ENCODE results near the gene HDAC2.
"Not testable (repeated sequence)": the region's sequence is repeated elsewhere in the genome, so short reads cannot be mapped to it uniquely, and the experiment has no call there.

Gene HDAC2
- 31.7 to 39.3 (median 37.6) reads per million in 3 donors for total RNA-seq

DNA sequence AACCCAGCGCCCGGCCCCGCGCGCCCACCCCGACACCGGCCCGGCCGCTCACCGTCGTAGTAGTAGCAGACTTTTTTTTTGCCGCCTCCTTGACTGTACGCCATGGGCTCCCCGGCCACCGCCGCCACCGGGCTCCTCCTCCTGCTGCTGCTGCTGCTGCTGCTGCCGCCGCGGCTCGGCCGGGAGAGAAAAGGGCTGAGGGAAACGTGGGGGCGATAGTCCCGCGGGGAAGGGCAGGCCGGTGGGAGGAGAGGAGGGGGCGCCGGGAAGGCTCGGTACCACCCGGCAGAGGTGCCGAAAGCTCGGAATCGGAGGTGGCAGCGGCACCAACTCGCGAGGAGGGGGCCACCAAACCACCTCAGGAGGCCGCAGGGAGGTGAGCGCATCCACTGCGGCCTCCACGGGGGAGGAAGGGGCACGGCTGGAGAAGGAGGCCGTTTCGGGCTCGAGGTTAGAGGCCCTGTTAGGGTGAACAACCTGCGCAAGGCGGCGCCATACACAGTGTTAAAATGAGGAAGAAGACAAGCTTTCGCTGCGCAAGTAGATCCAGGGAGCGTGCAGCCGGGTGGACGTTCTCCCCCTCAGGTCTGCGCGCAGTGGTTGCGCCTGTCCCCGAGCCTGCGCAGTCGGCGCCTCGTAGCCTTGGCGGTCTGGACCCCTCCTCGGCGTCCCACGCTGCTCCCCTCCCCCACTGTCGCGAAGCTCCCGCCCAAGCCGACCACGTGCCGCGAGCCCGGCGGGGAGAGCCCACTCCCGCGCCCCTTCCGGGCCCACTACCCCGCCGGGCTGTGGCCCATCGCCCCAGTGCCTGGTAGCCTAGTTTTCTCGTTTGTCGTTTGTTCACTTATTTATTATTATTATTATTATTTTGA, at the start of gene HDAC2:
TSS of gene HDAC2 (minus strand) at position 344 of the 872 bp plus-strand sequence. CDS start at position 104, 240 bp downstream.
- Histone ChIP-seq H3K27me3 (replicated peaks; ENCODE audit: control insufficient read depth, insufficient read depth, low read length, poor library complexity, severe bottlenecking) (no peaks in the 10 kb centered on the region), H3K4me3 (ENCODE audit: insufficient read depth, low read depth, low read length, poor library complexity, severe bottlenecking) (peak within 1 kb of the TSS; percentile 97), H3K9me3 (ENCODE audit: control insufficient read depth, low read length) (no peaks in the 10 kb centered on the region), H3K4me1 (ENCODE audit: control insufficient read depth, insufficient read depth, low read length, poor library complexity, severe bottlenecking) (peaks cover 19% of the 10 kb centered on the region), H3K27ac (ENCODE audit: insufficient read depth, low read length, poor library complexity, severe bottlenecking) (peak within 1 kb of the TSS; percentile 84), H3K36me3 (ENCODE audit: control insufficient read depth, insufficient read depth, low read length) (no peaks in the 10 kb centered on the region)
- peak; percentile 67 to 74 (median 69) for DNase-seq

DNA sequence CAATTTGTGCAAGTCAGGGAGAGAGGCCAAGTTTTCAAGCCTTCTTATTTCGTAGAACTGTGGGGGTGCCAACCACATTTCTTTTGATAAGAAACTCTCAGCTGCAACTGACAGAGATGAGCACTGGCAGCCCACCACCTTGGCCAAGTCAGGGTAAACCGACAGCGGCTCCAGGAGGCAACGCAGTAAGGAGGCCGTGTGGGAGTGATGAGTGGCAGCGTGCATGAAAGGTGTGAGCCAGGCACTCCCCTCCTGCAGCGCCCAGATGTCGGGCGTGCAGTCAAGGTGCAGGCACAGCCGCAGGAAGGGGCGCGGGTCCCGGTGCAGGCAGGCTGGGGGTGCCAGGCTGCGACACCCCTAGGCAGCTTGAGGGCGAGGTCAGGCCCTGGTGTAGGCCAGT, 49.2 kb upstream of the HDAC2 start:
- H3K27me3 ChIP-seq (replicated peaks; ENCODE audit: control insufficient read depth, insufficient read depth, low read length, poor library complexity, severe bottlenecking), result no peaks in the 10 kb centered on the region
- no peak overlapping the region for H3K27ac ChIP-seq (ENCODE audit: insufficient read depth, low read length, poor library complexity, severe bottlenecking)
- H3K4me1 ChIP-seq (ENCODE audit: control insufficient read depth, insufficient read depth, low read length, poor library complexity, severe bottlenecking), result no peaks in the 10 kb centered on the region
- H3K4me3 ChIP-seq (ENCODE audit: insufficient read depth, low read depth, low read length, poor library complexity, severe bottlenecking), result no peak overlapping the region
- H3K36me3 ChIP-seq (ENCODE audit: control insufficient read depth, insufficient read depth, low read length), result no peaks in the 10 kb centered on the region
- H3K9me3 ChIP-seq (ENCODE audit: control insufficient read depth, low read length), result no peaks in the 10 kb centered on the region
- no peak for DNase-seq

DNA sequence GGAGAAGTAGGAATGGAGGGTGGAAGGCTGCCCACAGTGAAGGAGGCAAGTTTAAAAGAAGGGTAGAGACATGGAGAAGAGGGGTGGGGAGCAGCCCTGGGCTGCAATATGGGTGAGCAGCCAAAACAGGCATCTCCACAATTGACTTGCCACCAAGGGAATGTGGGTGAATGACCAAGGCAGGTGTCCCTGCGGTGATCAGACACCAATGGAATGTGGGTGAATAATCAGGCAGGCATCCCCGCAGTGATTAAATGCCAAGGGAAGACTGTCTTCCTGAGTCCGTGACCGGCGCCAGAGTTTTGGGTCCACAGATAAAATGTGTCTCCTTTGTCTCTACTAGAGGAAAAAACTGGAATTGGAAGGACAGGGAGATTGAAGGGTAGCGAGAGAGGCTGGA, 46.2 kb upstream of the HDAC2 start:
- not testable (repeated sequence) for H3K9me3 ChIP-seq (ENCODE audit: control insufficient read depth, low read length); DNase-seq; H3K4me3 ChIP-seq (ENCODE audit: insufficient read depth, low read depth, low read length, poor library complexity, severe bottlenecking); H3K27ac ChIP-seq (ENCODE audit: insufficient read depth, low read length, poor library complexity, severe bottlenecking); H3K27me3 ChIP-seq (replicated peaks; ENCODE audit: control insufficient read depth, insufficient read depth, low read length, poor library complexity, severe bottlenecking); H3K36me3 ChIP-seq (ENCODE audit: control insufficient read depth, insufficient read depth, low read length); H3K4me1 ChIP-seq (ENCODE audit: control insufficient read depth, insufficient read depth, low read length, poor library complexity, severe bottlenecking)

DNA sequence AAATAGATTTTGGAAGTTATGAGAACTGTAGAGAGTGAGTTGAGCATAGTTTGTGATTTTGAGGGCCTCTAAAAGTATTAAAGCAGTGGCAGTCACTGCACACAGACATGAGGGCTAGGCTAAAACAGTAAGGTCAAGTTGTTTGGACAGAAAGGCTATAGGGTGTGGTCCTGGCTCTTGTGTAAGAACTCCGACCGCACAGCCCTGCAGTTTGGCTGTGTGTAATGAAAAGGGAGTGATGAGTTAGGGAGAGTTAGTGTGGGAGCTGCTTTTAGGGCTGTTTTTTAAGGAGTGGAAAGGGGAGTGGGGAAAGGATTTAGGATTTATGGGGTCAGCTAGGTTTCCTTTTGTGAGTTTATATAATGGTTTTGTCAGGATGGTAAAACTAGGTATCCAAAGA, 43.2 kb upstream of the HDAC2 start:
- not testable (repeated sequence) for H3K4me1 ChIP-seq (ENCODE audit: control insufficient read depth, insufficient read depth, low read length, poor library complexity, severe bottlenecking); DNase-seq; H3K36me3 ChIP-seq (ENCODE audit: control insufficient read depth, insufficient read depth, low read length); H3K27me3 ChIP-seq (replicated peaks; ENCODE audit: control insufficient read depth, insufficient read depth, low read length, poor library complexity, severe bottlenecking); H3K9me3 ChIP-seq (ENCODE audit: control insufficient read depth, low read length); H3K4me3 ChIP-seq (ENCODE audit: insufficient read depth, low read depth, low read length, poor library complexity, severe bottlenecking); H3K27ac ChIP-seq (ENCODE audit: insufficient read depth, low read length, poor library complexity, severe bottlenecking)

GRCh38 chr6:114011486-114011885, 40.5 kb upstream of the HDAC2 start:
- H3K27me3 ChIP-seq (replicated peaks; ENCODE audit: control insufficient read depth, insufficient read depth, low read length, poor library complexity, severe bottlenecking); DNase-seq; H3K36me3 ChIP-seq (ENCODE audit: control insufficient read depth, insufficient read depth, low read length); H3K27ac ChIP-seq (ENCODE audit: insufficient read depth, low read length, poor library complexity, severe bottlenecking); H3K9me3 ChIP-seq (ENCODE audit: control insufficient read depth, low read length); H3K4me3 ChIP-seq (ENCODE audit: insufficient read depth, low read depth, low read length, poor library complexity, severe bottlenecking); H3K4me1 ChIP-seq (ENCODE audit: control insufficient read depth, insufficient read depth, low read length, poor library complexity, severe bottlenecking): not testable (repeated sequence)

- Histone ChIP-seq H3K4me1 (ENCODE audit: control insufficient read depth, insufficient read depth, low read length, poor library complexity, severe bottlenecking) (peaks cover 6% of the 10 kb centered on the region), H3K27me3 (replicated peaks; ENCODE audit: control insufficient read depth, insufficient read depth, low read length, poor library complexity, severe bottlenecking) (no peaks in the 10 kb centered on the region), H3K9me3 (ENCODE audit: control insufficient read depth, low read length) (no peaks in the 10 kb centered on the region), H3K36me3 (ENCODE audit: control insufficient read depth, insufficient read depth, low read length) (no peaks in the 10 kb centered on the region), H3K27ac (ENCODE audit: insufficient read depth, low read length, poor library complexity, severe bottlenecking) (no peak overlapping the region), H3K4me3 (ENCODE audit: insufficient read depth, low read depth, low read length, poor library complexity, severe bottlenecking) (no peak overlapping the region)
- no peak for DNase-seq
These were observed 39.6 kb upstream of the HDAC2 start for GRCh38 chr6:114010540-114010939.

DNA sequence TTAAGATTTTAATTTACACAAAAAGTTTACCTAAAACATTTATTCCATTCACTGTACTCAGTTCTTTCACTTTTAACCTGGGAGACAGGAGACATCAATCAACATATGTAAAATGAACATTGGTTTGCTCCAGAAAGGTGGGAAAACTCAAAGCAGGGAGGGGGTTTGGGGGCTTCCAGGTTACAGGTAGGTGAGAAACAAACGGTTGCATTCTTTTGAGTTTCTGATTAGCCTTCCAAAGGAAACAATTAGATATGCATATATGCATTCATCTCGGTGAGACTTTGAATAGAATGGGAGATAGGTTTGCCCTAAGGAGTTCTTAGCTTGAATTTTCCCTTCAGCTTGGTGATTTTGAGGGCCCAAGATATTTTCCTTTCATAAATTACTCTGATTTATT, 38.2 kb upstream of the HDAC2 start:
- DNase-seq, result no peak
- Histone ChIP-seq H3K9me3 (ENCODE audit: control insufficient read depth, low read length) (no peaks in the 10 kb centered on the region), H3K27ac (ENCODE audit: insufficient read depth, low read length, poor library complexity, severe bottlenecking) (no peak overlapping the region), H3K4me1 (ENCODE audit: control insufficient read depth, insufficient read depth, low read length, poor library complexity, severe bottlenecking) (peaks cover 6% of the 10 kb centered on the region), H3K27me3 (replicated peaks; ENCODE audit: control insufficient read depth, insufficient read depth, low read length, poor library complexity, severe bottlenecking) (no peaks in the 10 kb centered on the region), H3K36me3 (ENCODE audit: control insufficient read depth, insufficient read depth, low read length) (no peaks in the 10 kb centered on the region), H3K4me3 (ENCODE audit: insufficient read depth, low read depth, low read length, poor library complexity, severe bottlenecking) (no peak overlapping the region)

- no peak overlapping the region for H3K4me3 ChIP-seq (ENCODE audit: insufficient read depth, low read depth, low read length, poor library complexity, severe bottlenecking)
These were observed 37.4 kb upstream of the HDAC2 start for GRCh38 chr6:114008331-114008730.

DNA sequence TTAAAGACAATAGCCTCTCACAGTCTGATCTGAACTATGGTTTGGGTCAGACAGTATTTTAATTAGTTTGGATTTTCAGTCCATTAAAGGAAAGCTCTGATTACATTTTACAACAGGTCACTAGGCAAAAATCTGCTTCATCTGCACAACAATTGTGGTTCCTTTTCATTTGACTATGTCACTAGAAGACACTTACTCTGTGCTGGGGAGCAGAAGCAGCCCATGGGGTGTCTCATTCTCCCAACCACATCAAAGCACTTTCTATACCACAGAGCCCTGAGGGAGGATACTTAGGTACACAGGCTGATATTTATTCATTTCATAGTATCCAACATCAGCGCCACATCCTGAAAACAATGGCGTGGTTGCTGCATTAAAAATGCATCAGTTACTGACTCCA, 36.6 kb upstream of the HDAC2 start:
- H3K4me1 ChIP-seq (ENCODE audit: control insufficient read depth, insufficient read depth, low read length, poor library complexity, severe bottlenecking), result peaks cover 6% of the 10 kb centered on the region
- no peaks in the 10 kb centered on the region for H3K27me3 ChIP-seq (replicated peaks; ENCODE audit: control insufficient read depth, insufficient read depth, low read length, poor library complexity, severe bottlenecking)
- DNase-seq, result no peak
- H3K36me3 ChIP-seq (ENCODE audit: control insufficient read depth, insufficient read depth, low read length), result no peaks in the 10 kb centered on the region
- H3K4me3 ChIP-seq (ENCODE audit: insufficient read depth, low read depth, low read length, poor library complexity, severe bottlenecking), result no peak overlapping the region
- no peaks in the 10 kb centered on the region for H3K9me3 ChIP-seq (ENCODE audit: control insufficient read depth, low read length)
- H3K27ac ChIP-seq (ENCODE audit: insufficient read depth, low read length, poor library complexity, severe bottlenecking), result no peak overlapping the region

More at GRCh38 chr6:114008331-114008730, 37.4 kb upstream of the HDAC2 start:
- Histone ChIP-seq H3K36me3 (ENCODE audit: control insufficient read depth, insufficient read depth, low read length) (no peaks in the 10 kb centered on the region), H3K27ac (ENCODE audit: insufficient read depth, low read length, poor library complexity, severe bottlenecking) (no peak overlapping the region), H3K9me3 (ENCODE audit: control insufficient read depth, low read length) (no peaks in the 10 kb centered on the region), H3K27me3 (replicated peaks; ENCODE audit: control insufficient read depth, insufficient read depth, low read length, poor library complexity, severe bottlenecking) (no peaks in the 10 kb centered on the region), H3K4me1 (ENCODE audit: control insufficient read depth, insufficient read depth, low read length, poor library complexity, severe bottlenecking) (peaks cover 6% of the 10 kb centered on the region)
- DNase-seq, result no peak

DNA sequence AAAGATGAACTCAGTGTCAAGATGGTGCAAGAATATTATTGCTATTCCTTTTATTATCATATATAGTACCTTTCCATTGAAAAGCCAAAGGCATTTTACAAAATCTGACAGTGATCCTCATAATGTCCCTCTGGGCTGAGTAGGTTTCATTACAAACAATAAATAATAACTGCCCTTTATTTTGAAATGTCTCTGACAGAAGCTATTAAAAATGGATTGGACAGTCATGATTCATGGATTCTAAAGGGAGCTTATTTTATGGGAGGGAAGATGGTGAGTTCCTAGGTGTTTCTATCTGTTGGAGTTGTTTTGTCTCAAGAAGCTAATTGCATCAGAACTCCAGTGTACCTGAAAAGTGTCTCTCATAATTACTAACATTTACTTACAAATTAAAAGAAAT, 30.4 kb upstream of the HDAC2 start:
- no peak for DNase-seq
- no peak overlapping the region for H3K4me3 ChIP-seq (ENCODE audit: insufficient read depth, low read depth, low read length, poor library complexity, severe bottlenecking)

More for the DNA sequence above, 30.4 kb upstream of the HDAC2 start:
- Histone ChIP-seq H3K9me3 (ENCODE audit: control insufficient read depth, low read length) (no peaks in the 10 kb centered on the region), H3K27ac (ENCODE audit: insufficient read depth, low read length, poor library complexity, severe bottlenecking) (no peak overlapping the region), H3K4me1 (ENCODE audit: control insufficient read depth, insufficient read depth, low read length, poor library complexity, severe bottlenecking) (no peaks in the 10 kb centered on the region), H3K27me3 (replicated peaks; ENCODE audit: control insufficient read depth, insufficient read depth, low read length, poor library complexity, severe bottlenecking) (no peaks in the 10 kb centered on the region), H3K36me3 (ENCODE audit: control insufficient read depth, insufficient read depth, low read length) (no peaks in the 10 kb centered on the region)

Data from effector memory CD4-positive, alpha-beta T cell (primary cell).